ENCODE data around the gene CELF3. TPM values are rescaled to one million over a fixed set of nuclear protein-coding genes. Genes with fewer than 3 reads are reported as not detected.

The CELF3 gene
- total and polyA plus RNA-seq, 2 of the 4 experiments (the other 2 are of a cell fraction): not detected

- TF ChIP-seq RCOR1 (IDR thresholded peaks at IDR 0.05; ENCODE audit: insufficient replicate concordance, low read length): no peak
- no peak for TF ChIP-seq USF2 (IDR thresholded peaks at IDR 0.05; ENCODE audit: low read depth, low read length)
- no peak for TF ChIP-seq POLR2A (IDR thresholded peaks at IDR 0.05; ENCODE audit: low read depth, low read length)
- no peak overlapping the region for H2AK5ac ChIP-seq (ENCODE audit: low read depth, low read length)
- in situ Hi-C loops (cut with MboI; ENCODE audit: low sequenced_read_pairs): no loop called here
- BruUV-seq (replicated peaks): no TSS peak
- no peak for ATAC-seq (ENCODE audit: low read depth)
- H3K23ac ChIP-seq (ENCODE audit: low read depth, low read length): no peak overlapping the region
- H3K27ac ChIP-seq (ENCODE audit: insufficient read depth, low read length): no peak overlapping the region
- no peak overlapping the region for H3K9ac ChIP-seq (ENCODE audit: low read depth, low read length)
- no peaks in the 10 kb centered on the region for H3K9me1 ChIP-seq (ENCODE audit: insufficient read depth, low read length)
- ChIA-PET POLR2A (ENCODE audit: unreplicated experiment) (no interaction called here), CTCF (no interaction called here)
- H3K36me3 ChIP-seq (ENCODE audit: control insufficient read depth, insufficient read depth, low read length): no peaks in the 10 kb centered on the region
- no peak overlapping the region for H3K56ac ChIP-seq (ENCODE audit: extremely low read depth, insufficient read depth, low read length)
- no peak overlapping the region for H3K4ac ChIP-seq (ENCODE audit: low read depth, low read length)
- no peaks in the 10 kb centered on the region; the same call in 1 of the 2 replicates for H4K20me1 ChIP-seq (ENCODE audit: insufficient read depth, low read length)
- no peak overlapping the region for H2AK9ac ChIP-seq (replicated peaks; ENCODE audit: low read depth, low read length, poor library complexity)
- H4K8ac ChIP-seq (ENCODE audit: low read depth in 2 of 2, low read length in 2 of 2): no peak overlapping the region
- no peak overlapping the region for H4K91ac ChIP-seq (ENCODE audit: insufficient read depth, low read depth, low read length)
- H2AFZ ChIP-seq (replicated peaks; ENCODE audit: low read length, poor library complexity): no peak overlapping the region
- H3K4me1 ChIP-seq (ENCODE audit: control insufficient read depth, insufficient read depth, low read length): peaks cover 2% of the 10 kb centered on the region; the same call in 1 of the 2 replicates
- intact Hi-C loops (cut with micrococcal nuclease): no loop called here
- no peak overlapping the region for H3K18ac ChIP-seq (ENCODE audit: low read depth, low read length)
- no peak for DNase-seq
- H2BK5ac ChIP-seq (ENCODE audit: low read depth, low read length, poor library complexity, severe bottlenecking): no peak overlapping the region
- H3K4me2 ChIP-seq (ENCODE audit: low read depth, low read length): no peak overlapping the region
- no peak overlapping the region for H4K5ac ChIP-seq (ENCODE audit: low read depth, low read length)
- H2BK20ac ChIP-seq (ENCODE audit: low read depth, low read length): no peak overlapping the region
- no peak overlapping the region for H2BK15ac ChIP-seq (ENCODE audit: low read depth, low read length)
- H3K79me1 ChIP-seq (ENCODE audit: low read depth in 1 of 2, low read length in 2 of 2): no peaks in the 10 kb centered on the region
- no peaks in the 10 kb centered on the region for H3K9me3 ChIP-seq (ENCODE audit: control insufficient read depth, insufficient read depth, low read length)
- H3K14ac ChIP-seq (replicated peaks; ENCODE audit: low read depth, low read length): no peak overlapping the region
- dilution Hi-C loops (cut with HindIII; ENCODE audit: low sequenced_read_pairs, unreplicated experiment): no loop called here
- no peak overlapping the region for H2BK120ac ChIP-seq (ENCODE audit: low read depth, low read length)
- peaks cover 73% of the 10 kb centered on the region for H3K27me3 ChIP-seq (ENCODE audit: control insufficient read depth, insufficient read depth, low read length)
- H3K4me3 ChIP-seq (ENCODE audit: insufficient read depth, low read depth, low read length): no peak overlapping the region
- WGBS, 2 experiments (ENCODE audit: extremely low coverage in 2 of 2, insufficient read length in 1 of 2): no CpG with 5 or more reads among the region's 4 CpGs
Measured at GRCh38 chr1:151718011-151718431, 1.4 kb upstream of the CELF3 start.
